HEK293 (cell line): Measurements from ENCODE around the gene TMEM179.

ENCODE experiments used
- CTCF ChIA-PET: fragments of 350-600 bp; formaldehyde crosslinking; extraction: SDS; loops from one replicate; lab custom pipeline; 2021; ENCODE audit warnings: antibody characterized with exemption; lab: Yijun Ruan, JAX
- POLR2A ChIA-PET: fragments of 300-600 bp; formaldehyde crosslinking; extraction: SDS; loops from one replicate; lab custom pipeline; 2020; ENCODE audit warnings: antibody characterized with exemption, inconsistent platforms; lab: Yijun Ruan, JAX
- H3K27ac ChIP-seq: fragments of 200-500 bp; sonication (Bioruptor generic); 2 replicates; pipeline ENCODE4 v1.5.1; 2014; ENCODE audit warnings: low read depth, low read length, control low read depth, inconsistent platforms; ENCODE audit errors: extremely low read depth
- H3K36me3 ChIP-seq, 2 experiments: fragments of 200-500 bp in 1 of 2; sonication (Bioruptor generic) in 1 of 2; 1 replicate in 1 of 2; 2 replicates in 1 of 2; pipeline ENCODE4 v1.5.1; 2014 to 2017; ENCODE audit warnings: inconsistent platforms in 2 of 2, low read length in 2 of 2; ENCODE audit not compliant: control insufficient read depth in 2 of 2, insufficient read depth in 1 of 2
- H3K4me1 ChIP-seq: fragments of 200-500 bp; sonication (Bioruptor generic); 2 replicates; pipeline ENCODE4 v1.5.1; 2014; ENCODE audit warnings: mild to moderate bottlenecking, low read length, inconsistent platforms; ENCODE audit not compliant: control insufficient read depth, insufficient read depth
- H3K4me3 ChIP-seq: 2 replicates; pipeline ENCODE4 v1.5.1; 2011; ENCODE audit warnings: low read depth, mild to moderate bottlenecking, control low read depth, low read length, moderate library complexity
- H3K9me3 ChIP-seq: fragments of 200-500 bp; sonication (Bioruptor generic); 2 replicates; pipeline ENCODE4 v1.5.1; 2014; ENCODE audit warnings: low read depth, low read length, inconsistent platforms; ENCODE audit not compliant: control insufficient read depth, insufficient read depth
- MYNN ChIP-seq: fragments of 450-650 bp; formaldehyde crosslinking; IDR thresholded peaks from 2 replicates; pipeline ENCODE4 v1.5.1; 2016; ENCODE audit warnings: missing biosample characterization, missing genetic modification characterization, borderline replicate concordance
- PRDM1 ChIP-seq: fragments of 450-650 bp; formaldehyde crosslinking; IDR thresholded peaks from 2 replicates; pipeline ENCODE4; 2016; ENCODE audit warnings: missing biosample characterization, missing genetic modification characterization
- SCRT1 ChIP-seq: fragments of 450-650 bp; formaldehyde crosslinking; IDR thresholded peaks from 2 replicates; pipeline ENCODE4 v1.5.1; 2016; ENCODE audit warnings: missing biosample characterization, missing genetic modification characterization, borderline replicate concordance
- SCRT2 ChIP-seq: fragments of 450-650 bp; formaldehyde crosslinking; IDR thresholded peaks from 2 replicates; pipeline ENCODE4 v1.5.1; 2016; ENCODE audit warnings: missing biosample characterization, missing genetic modification characterization
- SETDB1 ChIP-seq: IDR thresholded peaks from one replicate; pipeline ENCODE4 v1.6.1; 2017; ENCODE audit warnings: mild to moderate bottlenecking, low read length, moderate library complexity, mixed read lengths; ENCODE audit not compliant: insufficient read length
- SP2 ChIP-seq: fragments of 450-650 bp; formaldehyde crosslinking; IDR thresholded peaks from 2 replicates; pipeline ENCODE4 v1.5.1; 2016; ENCODE audit warnings: missing biosample characterization, missing genetic modification characterization
- TCF7L2 ChIP-seq: IDR thresholded peaks from 2 replicates; pipeline ENCODE4 v1.6.1; 2011; ENCODE audit warnings: low read depth, mild to moderate bottlenecking, inconsistent platforms, low read length, moderate library complexity, borderline replicate concordance
- ZBTB11 ChIP-seq: fragments of 450-650 bp; formaldehyde crosslinking; conservative IDR thresholded peaks from 2 replicates; pipeline ENCODE4 v1.5.1; 2016; ENCODE audit warnings: low read depth, missing biosample characterization, missing genetic modification characterization
- ZNF10 ChIP-seq: fragments of 450-650 bp; formaldehyde crosslinking; IDR thresholded peaks from 2 replicates; pipeline ENCODE4 v1.5.1; 2017; ENCODE audit warnings: missing biosample characterization, missing genetic modification characterization
- ZNF133 ChIP-seq: fragments of 450-650 bp; formaldehyde crosslinking; IDR thresholded peaks from 2 replicates; pipeline ENCODE4 v1.5.1; 2016; ENCODE audit warnings: missing biosample characterization, missing genetic modification characterization
- ZNF174 ChIP-seq: fragments of 450-650 bp; formaldehyde crosslinking; IDR thresholded peaks from 2 replicates; pipeline ENCODE4 v1.5.0; 2017; ENCODE audit warnings: missing biosample characterization, mild to moderate bottlenecking, missing genetic modification characterization
- ZNF184 ChIP-seq: fragments of 450-650 bp; IDR thresholded peaks from 2 replicates; pipeline ENCODE4 v1.5.1; 2018; ENCODE audit warnings: missing biosample characterization, mild to moderate bottlenecking, missing genetic modification characterization
- ZNF248 ChIP-seq: fragments of 450-650 bp; formaldehyde crosslinking; IDR thresholded peaks from 2 replicates; pipeline ENCODE4 v1.5.1; 2017; ENCODE audit warnings: missing biosample characterization, missing genetic modification characterization
- ZNF416 ChIP-seq: fragments of 450-650 bp; formaldehyde crosslinking; IDR thresholded peaks from 2 replicates; pipeline ENCODE4 v1.5.1; 2016; ENCODE audit warnings: missing biosample characterization, missing genetic modification characterization
- ZNF473 ChIP-seq: fragments of 450-650 bp; formaldehyde crosslinking; IDR thresholded peaks from 2 replicates; pipeline ENCODE4 v1.5.1; 2017; ENCODE audit warnings: missing biosample characterization, missing genetic modification characterization
- ZNF501 ChIP-seq: fragments of 450-650 bp; formaldehyde crosslinking; IDR thresholded peaks from 2 replicates; pipeline ENCODE4 v1.5.1; 2016; ENCODE audit warnings: missing biosample characterization, missing genetic modification characterization
- ZNF513 ChIP-seq: fragments of 450-650 bp; IDR thresholded peaks from 2 replicates; pipeline ENCODE4 v1.5.1; 2018; ENCODE audit warnings: missing biosample characterization, missing genetic modification characterization
- ZNF548 ChIP-seq: fragments of 450-650 bp; formaldehyde crosslinking; IDR thresholded peaks from 2 replicates; pipeline ENCODE4 v1.5.1; 2016; ENCODE audit warnings: missing biosample characterization, missing genetic modification characterization
- ZNF596 ChIP-seq: fragments of 450-650 bp; IDR thresholded peaks from 2 replicates; pipeline ENCODE4 v1.5.0; 2018; ENCODE audit warnings: missing biosample characterization, mild to moderate bottlenecking, missing genetic modification characterization, moderate library complexity
- ZNF654 ChIP-seq: fragments of 450-650 bp; formaldehyde crosslinking; IDR thresholded peaks from 2 replicates; pipeline ENCODE4 v1.5.1; 2016; ENCODE audit warnings: low read depth, missing biosample characterization, missing genetic modification characterization
- TF ChIP-seq, protein P1 (sequence below): fragments of 450-650 bp; formaldehyde crosslinking; IDR thresholded peaks from 2 replicates; pipeline ENCODE4 v1.5.1; 2016; ENCODE audit warnings: missing biosample characterization, missing genetic modification characterization, borderline replicate concordance
- TF ChIP-seq, protein P2 (sequence below): sonication (generic); formaldehyde crosslinking; IDR thresholded peaks from 2 replicates; pipeline ENCODE4 v1.8.1; 2022; ENCODE audit warnings: mild to moderate bottlenecking, moderate library complexity, missing genetic modification reagents

TMEM179 gene

GRCh38 chr14:104542871-104543830 is 61.4 kb downstream of the TMEM179 start:
- ChIA-PET POLR2A (no interaction called here), CTCF (no interaction called here)
- Histone ChIP-seq H3K9me3 (no peaks in the 10 kb centered on the region), H3K36me3 (no peaks in the 10 kb centered on the region), H3K4me1 (no peaks in the 10 kb centered on the region), H3K27ac (no peak overlapping the region), H3K4me3 (no peak overlapping the region)
- TF ChIP-seq ZNF248 (tag by site-specific recombination) (no peak), PRDM1 (tag by site-specific recombination) (no peak), SP2 (tag by site-specific recombination) (no peak), SETDB1 (no peak), TCF7L2 (no peak), ZNF174 (no peak), ZBTB11 (no peak)
- TF ChIP-seq, protein P1, sequence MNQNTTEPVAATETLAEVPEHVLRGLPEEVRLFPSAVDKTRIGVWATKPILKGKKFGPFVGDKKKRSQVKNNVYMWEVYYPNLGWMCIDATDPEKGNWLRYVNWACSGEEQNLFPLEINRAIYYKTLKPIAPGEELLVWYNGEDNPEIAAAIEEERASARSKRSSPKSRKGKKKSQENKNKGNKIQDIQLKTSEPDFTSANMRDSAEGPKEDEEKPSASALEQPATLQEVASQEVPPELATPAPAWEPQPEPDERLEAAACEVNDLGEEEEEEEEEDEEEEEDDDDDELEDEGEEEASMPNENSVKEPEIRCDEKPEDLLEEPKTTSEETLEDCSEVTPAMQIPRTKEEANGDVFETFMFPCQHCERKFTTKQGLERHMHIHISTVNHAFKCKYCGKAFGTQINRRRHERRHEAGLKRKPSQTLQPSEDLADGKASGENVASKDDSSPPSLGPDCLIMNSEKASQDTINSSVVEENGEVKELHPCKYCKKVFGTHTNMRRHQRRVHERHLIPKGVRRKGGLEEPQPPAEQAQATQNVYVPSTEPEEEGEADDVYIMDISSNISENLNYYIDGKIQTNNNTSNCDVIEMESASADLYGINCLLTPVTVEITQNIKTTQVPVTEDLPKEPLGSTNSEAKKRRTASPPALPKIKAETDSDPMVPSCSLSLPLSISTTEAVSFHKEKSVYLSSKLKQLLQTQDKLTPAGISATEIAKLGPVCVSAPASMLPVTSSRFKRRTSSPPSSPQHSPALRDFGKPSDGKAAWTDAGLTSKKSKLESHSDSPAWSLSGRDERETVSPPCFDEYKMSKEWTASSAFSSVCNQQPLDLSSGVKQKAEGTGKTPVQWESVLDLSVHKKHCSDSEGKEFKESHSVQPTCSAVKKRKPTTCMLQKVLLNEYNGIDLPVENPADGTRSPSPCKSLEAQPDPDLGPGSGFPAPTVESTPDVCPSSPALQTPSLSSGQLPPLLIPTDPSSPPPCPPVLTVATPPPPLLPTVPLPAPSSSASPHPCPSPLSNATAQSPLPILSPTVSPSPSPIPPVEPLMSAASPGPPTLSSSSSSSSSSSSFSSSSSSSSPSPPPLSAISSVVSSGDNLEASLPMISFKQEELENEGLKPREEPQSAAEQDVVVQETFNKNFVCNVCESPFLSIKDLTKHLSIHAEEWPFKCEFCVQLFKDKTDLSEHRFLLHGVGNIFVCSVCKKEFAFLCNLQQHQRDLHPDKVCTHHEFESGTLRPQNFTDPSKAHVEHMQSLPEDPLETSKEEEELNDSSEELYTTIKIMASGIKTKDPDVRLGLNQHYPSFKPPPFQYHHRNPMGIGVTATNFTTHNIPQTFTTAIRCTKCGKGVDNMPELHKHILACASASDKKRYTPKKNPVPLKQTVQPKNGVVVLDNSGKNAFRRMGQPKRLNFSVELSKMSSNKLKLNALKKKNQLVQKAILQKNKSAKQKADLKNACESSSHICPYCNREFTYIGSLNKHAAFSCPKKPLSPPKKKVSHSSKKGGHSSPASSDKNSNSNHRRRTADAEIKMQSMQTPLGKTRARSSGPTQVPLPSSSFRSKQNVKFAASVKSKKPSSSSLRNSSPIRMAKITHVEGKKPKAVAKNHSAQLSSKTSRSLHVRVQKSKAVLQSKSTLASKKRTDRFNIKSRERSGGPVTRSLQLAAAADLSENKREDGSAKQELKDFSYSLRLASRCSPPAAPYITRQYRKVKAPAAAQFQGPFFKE (tag by site-specific recombination): no peak
- TF ChIP-seq, protein P2, sequence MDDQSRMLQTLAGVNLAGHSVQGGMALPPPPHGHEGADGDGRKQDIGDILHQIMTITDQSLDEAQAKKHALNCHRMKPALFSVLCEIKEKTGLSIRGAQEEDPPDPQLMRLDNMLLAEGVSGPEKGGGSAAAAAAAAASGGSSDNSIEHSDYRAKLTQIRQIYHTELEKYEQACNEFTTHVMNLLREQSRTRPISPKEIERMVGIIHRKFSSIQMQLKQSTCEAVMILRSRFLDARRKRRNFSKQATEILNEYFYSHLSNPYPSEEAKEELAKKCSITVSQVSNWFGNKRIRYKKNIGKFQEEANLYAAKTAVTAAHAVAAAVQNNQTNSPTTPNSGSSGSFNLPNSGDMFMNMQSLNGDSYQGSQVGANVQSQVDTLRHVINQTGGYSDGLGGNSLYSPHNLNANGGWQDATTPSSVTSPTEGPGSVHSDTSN: no peak

DNA sequence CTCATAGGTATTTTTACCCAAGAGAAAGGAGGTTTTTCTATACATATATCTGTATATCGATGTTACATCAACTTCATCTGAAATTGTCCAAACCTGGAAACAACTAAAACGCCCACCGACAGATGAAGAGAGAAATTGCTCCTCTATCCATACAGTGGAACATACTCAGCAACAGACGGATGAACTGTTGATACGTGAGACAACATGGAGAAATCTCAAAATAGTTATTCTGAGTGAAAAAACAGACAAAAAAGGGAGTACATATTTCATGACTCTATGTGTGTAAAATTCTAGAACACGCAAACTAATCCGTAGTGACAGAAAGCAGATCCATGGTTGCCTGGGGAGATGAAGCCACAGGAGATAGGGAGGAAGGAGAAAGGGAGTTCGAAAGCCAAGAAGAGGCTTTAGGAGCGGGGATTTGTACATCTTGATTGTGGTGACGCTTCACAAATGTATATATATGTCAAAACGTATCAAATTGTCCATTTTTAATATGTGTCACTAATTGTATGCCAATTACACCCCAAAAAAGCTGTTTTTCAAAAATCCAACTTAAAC is 62.6 kb downstream of the TMEM179 start:
- H3K27ac ChIP-seq: no peak overlapping the region
- H3K4me3 ChIP-seq: no peak overlapping the region
- H3K36me3 ChIP-seq: no peaks in the 10 kb centered on the region
- TF ChIP-seq ZNF10 (no peak), ZNF654 (tag by site-specific recombination) (no peak), ZNF473 (tag by site-specific recombination) (no peak), SCRT1 (tag by site-specific recombination) (no peak), MYNN (no peak), ZNF548 (tag by site-specific recombination) (no peak), ZNF513 (no peak), ZNF133 (tag by site-specific recombination) (no peak), SCRT2 (tag by site-specific recombination) (no peak), ZNF184 (tag by site-specific recombination) (no peak), ZNF501 (tag by site-specific recombination) (no peak), ZNF416 (tag by site-specific recombination) (no peak), ZNF596 (tag by site-specific recombination) (no peak)
- TF ChIP-seq, all 188 proteins: peak for 0
- ChIA-PET POLR2A (no interaction called here), CTCF (no interaction called here)
- H3K9me3 ChIP-seq: no peaks in the 10 kb centered on the region
- no peaks in the 10 kb centered on the region for H3K4me1 ChIP-seq
